B cell (primary cell): ENCODE measurements around the gene TBCCD1. TPM values are rescaled to one million over a fixed set of nuclear protein-coding genes. Genes with fewer than 3 reads are reported as not detected.

Experiments
- ATAC-seq: fragments of 200-7000 bp; cut with Tn5 transposase; one replicate; pipeline ENCODE4 v1.10.0; 2021; ENCODE audit warnings: low read depth, mild to moderate bottlenecking, moderate number of reproducible peaks, moderate library complexity
- CTCF ChIA-PET: fragments of 350-600 bp; sonication (Branson Sonifier 250); formaldehyde crosslinking; loops from one replicate; lab custom pipeline; 2021; ENCODE audit warnings: antibody characterized with exemption, inconsistent platforms; lab: Charles Lee
- POLR2A ChIA-PET: fragments of 350-600 bp; sonication (Branson Sonifier 250); formaldehyde crosslinking; loops from one replicate; lab custom pipeline; 2021; ENCODE audit warnings: antibody characterized with exemption; lab: Charles Lee
- DNase-seq: peaks from one replicate; pipeline ENCODE4 v3.0.0; 2013
- H2AFZ ChIP-seq: 2 replicates; pipeline ENCODE4 v1.6.1; 2012; ENCODE audit warnings: mild to moderate bottlenecking, low read depth, low read length; ENCODE audit not compliant: insufficient read depth, poor library complexity, severe bottlenecking
- H3K27ac ChIP-seq, 2 donors: 1 replicate in 1 of 2; 2 replicates in 1 of 2; pipeline ENCODE4 v1.5.1; 2012 to 2013; ENCODE audit warnings: low read length in 2 of 2, mild to moderate bottlenecking in 2 of 2, moderate library complexity in 1 of 2
- H3K27me3 ChIP-seq, 4 experiments: fragments of 200-600 bp in 1 of 4; sonication (generic) in 1 of 4; replicated peaks in 1 of 4; 1 replicate in 2 of 4; 2 replicates in 2 of 4; pipeline versions ENCODE4 v1.6.1 to v1.7.0; 2013 to 2016; ENCODE audit warnings: low read length in 3 of 4, mild to moderate bottlenecking in 2 of 4, mixed read lengths in 1 of 4, moderate library complexity in 1 of 4; ENCODE audit not compliant: insufficient read depth in 4 of 4, control insufficient read depth in 3 of 4; ENCODE audit errors: control extremely low read depth in 1 of 4
- H3K36me3 ChIP-seq, 2 experiments: replicated peaks in 1 of 2; 1 replicate in 1 of 2; 2 replicates in 1 of 2; pipeline versions ENCODE4 v1.6.1 to v1.7.1; 2013; ENCODE audit warnings: low read length in 1 of 2; ENCODE audit not compliant: insufficient read depth in 2 of 2, control insufficient read depth in 1 of 2; ENCODE audit errors: control extremely low read depth in 1 of 2, extremely low read depth in 1 of 2
- H3K4me1 ChIP-seq, 2 donors: fragments of 200-600 bp in 1 of 2; sonication (generic) in 1 of 2; 1 replicate in 1 of 2; 2 replicates in 1 of 2; pipeline versions ENCODE4 v1.5.1 to v1.6.1; 2013 to 2017; ENCODE audit warnings: low read length in 2 of 2; ENCODE audit not compliant: control insufficient read depth in 2 of 2, insufficient read depth in 2 of 2
- H3K4me2 ChIP-seq: replicated peaks from 2 replicates; pipeline ENCODE3; 2012; ENCODE audit warnings: mild to moderate bottlenecking, low read depth, low read length; ENCODE audit not compliant: poor library complexity, severe bottlenecking
- H3K4me3 ChIP-seq, 5 experiments: fragments of 200-600 bp in 1 of 5; sonication (generic) in 1 of 5; 1 replicate in 3 of 5; 2 replicates in 2 of 5; pipeline versions ENCODE4 v1.5.1 to v1.7.0; 2011 to 2016; ENCODE audit warnings: low read length in 4 of 5, mild to moderate bottlenecking in 4 of 5, low read depth in 2 of 5, control low read depth in 1 of 5, moderate library complexity in 1 of 5; ENCODE audit not compliant: insufficient read depth in 1 of 5; ENCODE audit errors: control extremely low read depth in 1 of 5, extremely low read depth in 1 of 5
- H3K79me2 ChIP-seq: fragments of 200-600 bp; sonication (generic); one replicate; pipeline ENCODE4 v1.6.0; 2016; ENCODE audit warnings: low read length; ENCODE audit not compliant: control insufficient read depth, insufficient read depth
- H3K9ac ChIP-seq: fragments of 200-600 bp; sonication (generic); 2 replicates; pipeline ENCODE4 v1.6.1; 2017; ENCODE audit warnings: mild to moderate bottlenecking, low read length, moderate library complexity
- H3K9me3 ChIP-seq, 3 donors: one replicate each; pipeline versions ENCODE4 v1.6.1 to v1.7.1; 2013; ENCODE audit warnings: low read length in 2 of 3; ENCODE audit not compliant: control insufficient read depth in 2 of 3, insufficient read depth in 1 of 3; ENCODE audit errors: control extremely low read depth in 1 of 3
- H4K20me1 ChIP-seq: 2 replicates; pipeline ENCODE4 v1.6.0; 2012; ENCODE audit warnings: mild to moderate bottlenecking, low read length; ENCODE audit not compliant: insufficient read depth, control insufficient read depth, poor library complexity, severe bottlenecking
- H3K27ac Mint-ChIP-seq: one replicate; pipeline ENCODE4 v1.8.0; 2021; ENCODE audit warnings: mixed read lengths
- H3K27me3 Mint-ChIP-seq: one replicate; pipeline ENCODE4 v1.8.0; 2021; ENCODE audit warnings: mixed read lengths
- H3K4me1 Mint-ChIP-seq: one replicate; pipeline ENCODE4 v1.8.0; 2021; ENCODE audit warnings: mixed read lengths
- H3K4me3 Mint-ChIP-seq: one replicate; pipeline ENCODE4 v1.8.0; 2021; ENCODE audit warnings: mixed read lengths
- H3K9me3 Mint-ChIP-seq: one replicate; pipeline ENCODE4 v1.8.0; 2022; ENCODE audit warnings: mixed read lengths; ENCODE audit not compliant: insufficient read depth
- CTCF ChIP-seq: fragments of 200-600 bp; IDR thresholded peaks from one replicate; pipeline ENCODE4 v1.8.0; 2022; ENCODE audit warnings: antibody characterized with exemption, mild to moderate bottlenecking
- EZH2 ChIP-seq: IDR thresholded peaks from 2 replicates; pipeline ENCODE4 v1.6.1; 2012; ENCODE audit warnings: borderline replicate concordance, low read depth, mild to moderate bottlenecking, moderate library complexity, low read length; ENCODE audit not compliant: insufficient read depth, poor library complexity, severe bottlenecking
- WGBS: methylation state at CpG from one replicate; pipeline ENCODE4 v1.1.5; 2013; ENCODE audit warnings: missing lambda C conversion rate; ENCODE audit not compliant: insufficient coverage; 5-methylcytosine and 5-hydroxymethylcytosine counted together
- intact Hi-C: fragments of 100-400 bp; cut with micrococcal nuclease; formaldehyde crosslinking; loops from one replicate; pipeline ENCODE4 v1.10.0; 2022
- polyA plus RNA-seq: library from polyadenylated mRNA; depleted of rRNA; stranded (reverse); fragments of >200 nt; gene quantifications from 2 replicates; pipeline ENCODE4 v1.2.3, GENCODE V29; 2012
- total RNA-seq, 2 donors: library from RNA; stranded (reverse); fragments of 120-200 nt in 1 of 2; gene quantifications; 1 replicate in 1 of 2; 2 replicates in 1 of 2; pipeline versions ENCODE4 v1.2.3 to v1.2.4, GENCODE V29; 2013 to 2022

The TBCCD1 gene
- total and polyA plus RNA-seq, 2 donors (not counting 1 experiment from before 2014, with no cell fraction given), result 15.9 to 17.3 TPM

- no peak overlapping the region for H3K27ac Mint-ChIP-seq
- intact Hi-C loops, result loop anchor here (10.0 kb wide), 1 partner anchor 885 kb away; no protein-coding TSS in a partner anchor
- H3K4me3 Mint-ChIP-seq, result no peak overlapping the region
- H3K27me3 Mint-ChIP-seq, result no peaks in the 10 kb centered on the region
- ChIA-PET CTCF (interaction anchor here (0.5 to 3.3 kb wide), 8 partner anchors 10 to 605 kb away, joined by 3 to 21 read pairs (median 3); no protein-coding TSS in a partner anchor), POLR2A (no interaction called here)
- Histone ChIP-seq H2AFZ (no peak overlapping the region), H3K36me3 (peaks cover 0 to 22% of the 10 kb centered on the region in 2 experiments), H3K9ac (no peak overlapping the region), H3K27ac (no peak overlapping the region), H3K9me3 (no peaks in the 10 kb centered on the region), H3K27me3 (no peaks in the 10 kb centered on the region), H4K20me1 (no peaks in the 10 kb centered on the region), H3K4me1 (no peaks in the 10 kb centered on the region), H3K4me2 (no peak overlapping the region), H3K79me2 (no peaks in the 10 kb centered on the region), H3K4me3 (no peak overlapping the region)
- WGBS, result 100% methylated on average over 1 of the region's 3 CpGs
- no peaks in the 10 kb centered on the region for H3K9me3 Mint-ChIP-seq
- no peak for TF ChIP-seq EZH2
- TF ChIP-seq CTCF, result no peak
- H3K4me1 Mint-ChIP-seq, result no peaks in the 10 kb centered on the region
- ATAC-seq (no peak), DNase-seq (no peak)
These were observed 17.6 kb downstream of the TBCCD1 start for GRCh38 chr3:186549497-186549896.

- TF ChIP-seq EZH2 (no peak), CTCF (no peak)
- no peak within 1 kb of the TSS for H3K9ac ChIP-seq
- intact Hi-C loops, result loop anchor here (10.0 kb wide), 1 partner anchor 879 kb away; no protein-coding TSS in a partner anchor
- DNase-seq (no peak), ATAC-seq (no peak)
- H3K36me3 ChIP-seq, result peaks cover 0 to 8% of the 10 kb centered on the region in 2 experiments
- H3K27ac ChIP-seq, result no peak within 1 kb of the TSS
- no peak within 1 kb of the TSS for H3K27ac Mint-ChIP-seq
- peaks cover 5% of the 10 kb centered on the region in 2 donors for H3K4me1 ChIP-seq
- CTCF ChIA-PET, result interaction anchor here (0.9 to 13.9 kb wide), 5 partner anchors 29 to 601 kb away, joined by 3 to 559 read pairs (median 5); no protein-coding TSS in a partner anchor
- no peaks in the 10 kb centered on the region for H3K27me3 Mint-ChIP-seq
- no peaks in the 10 kb centered on the region for H3K9me3 ChIP-seq
- no peaks in the 10 kb centered on the region for H4K20me1 ChIP-seq
- no peak within 1 kb of the TSS for H3K4me3 ChIP-seq
- 100% methylated on average over 1 of the region's 2 CpGs for WGBS
- POLR2A ChIA-PET, result no interaction called here
- H3K9me3 Mint-ChIP-seq, result no peaks in the 10 kb centered on the region
- H2AFZ ChIP-seq, result no peak within 1 kb of the TSS
- peaks cover 10% of the 10 kb centered on the region for H3K4me1 Mint-ChIP-seq
- H3K4me3 Mint-ChIP-seq, result no peak within 1 kb of the TSS
- H3K27me3 ChIP-seq, result no peaks in the 10 kb centered on the region
- no peaks in the 10 kb centered on the region for H3K79me2 ChIP-seq
- no peak within 1 kb of the TSS for H3K4me2 ChIP-seq
These were observed 22.9 kb downstream of the TBCCD1 start, which contains the start of gene CRYGS for GRCh38 chr3:186544281-186544680. Gene CRYGS (minus strand): TSS chr3:186544380. CDS start chr3:186544326, 54 bp downstream.
